H1 (cell line): Measurements from ENCODE around the gene RNF208. TPM values are rescaled to one million over a fixed set of nuclear protein-coding genes. Genes with fewer than 3 reads are reported as not detected.

ENCODE experiments used
- CTCF ChIA-PET: fragments of 300-600 bp; sonication (Branson Sonifier 250); formaldehyde crosslinking; loops from one replicate; lab custom pipeline; 2021; ENCODE audit not compliant: partially characterized antibody; lab: Charles Lee
- POLR2A ChIA-PET: fragments of 300-600 bp; sonication (Branson Sonifier 250); formaldehyde crosslinking; loops from one replicate; lab custom pipeline; 2021; ENCODE audit warnings: inconsistent platforms; ENCODE audit not compliant: partially characterized antibody; lab: Charles Lee
- DNase-seq, 2 experiments: peaks; one replicate each; pipeline versions ENCODE4 v3.0.0 to v3.0.0-alpha.2; 2010 to 2022; ENCODE audit warnings: low spot score in 2 of 2, low read depth in 1 of 2, mixed read lengths in 1 of 2
- FAIRE-seq: peaks from 2 replicates; lab custom pipeline; 2011; peaks lifted over from hg19 to GRCh38; lab: Jason Lieb, UNC
- H2AFZ ChIP-seq: 2 replicates; pipeline ENCODE4 v1.8.1; 2012; ENCODE audit warnings: low read length, inconsistent platforms
- H2AK5ac ChIP-seq: 2 replicates; pipeline ENCODE4 v1.6.1; 2013; ENCODE audit warnings: low read depth, low read length
- H2BK120ac ChIP-seq: replicated peaks from 2 replicates; pipeline ENCODE3; 2013; ENCODE audit warnings: low read depth, low read length, inconsistent platforms
- H2BK12ac ChIP-seq: 2 replicates; pipeline ENCODE4 v1.6.1; 2013; ENCODE audit warnings: low read depth, low read length
- H2BK15ac ChIP-seq: 2 replicates; pipeline ENCODE4 v1.6.1; 2013; ENCODE audit warnings: low read length
- H2BK20ac ChIP-seq: 2 replicates; pipeline ENCODE4 v1.6.1; 2013; ENCODE audit warnings: low read length
- H2BK5ac ChIP-seq: 2 replicates; pipeline ENCODE4 v1.6.1; 2013; ENCODE audit warnings: low read depth, low read length
- H3K14ac ChIP-seq: 2 replicates; pipeline ENCODE4 v1.6.1; 2013; ENCODE audit warnings: inconsistent platforms; ENCODE audit not compliant: insufficient read length
- H3K18ac ChIP-seq: 2 replicates; pipeline ENCODE4 v1.6.1; 2013; ENCODE audit warnings: low read length; ENCODE audit errors: extremely low read depth
- H3K23ac ChIP-seq: 2 replicates; pipeline ENCODE4 v1.6.1; 2013; ENCODE audit warnings: inconsistent platforms; ENCODE audit not compliant: insufficient read length
- H3K23me2 ChIP-seq: 2 replicates; pipeline ENCODE4 v1.6.1; 2013; ENCODE audit warnings: low read depth, low read length
- H3K27ac ChIP-seq: 2 replicates; pipeline ENCODE4 v1.6.1; 2011; ENCODE audit warnings: low read depth, low read length, inconsistent platforms
- H3K27me3 ChIP-seq, 4 experiments: replicated peaks in 1 of 4; 1 replicate in 1 of 4; 2 replicates in 3 of 4; pipeline versions ENCODE4 v1.6.1 to v1.8.1; 2011 to 2013; ENCODE audit warnings: low read length in 3 of 4, mild to moderate bottlenecking in 3 of 4, inconsistent platforms in 2 of 4, mixed read lengths in 2 of 4, moderate library complexity in 1 of 4; ENCODE audit not compliant: control insufficient read depth in 3 of 4, insufficient read depth in 3 of 4; ENCODE audit errors: extremely low read depth in 1 of 4
- H3K36me3 ChIP-seq, 4 experiments: 2 replicates each; pipeline versions ENCODE4 v1.6.1 to v1.8.1; 2011 to 2013; ENCODE audit warnings: mild to moderate bottlenecking in 4 of 4, low read length in 3 of 4, moderate library complexity in 2 of 4, control low read depth in 1 of 4, inconsistent platforms in 1 of 4; ENCODE audit not compliant: insufficient read depth in 4 of 4, control insufficient read depth in 2 of 4
- H3K4ac ChIP-seq: replicated peaks from 2 replicates; pipeline ENCODE3; 2013; ENCODE audit warnings: low read length, low read depth, mixed read lengths, inconsistent platforms; ENCODE audit not compliant: insufficient read length
- H3K4me1 ChIP-seq, 4 experiments: replicated peaks in 1 of 4; 1 replicate in 1 of 4; 2 replicates in 3 of 4; pipeline versions ENCODE4 v1.6.1 to v1.8.1; 2011 to 2013; ENCODE audit warnings: low read length in 3 of 4, inconsistent platforms in 2 of 4, mixed read lengths in 1 of 4; ENCODE audit not compliant: insufficient read depth in 4 of 4, control insufficient read depth in 3 of 4
- H3K4me2 ChIP-seq, 2 experiments: 2 replicates each; pipeline versions ENCODE4 v1.6.1 to v1.8.1; 2011 to 2013; ENCODE audit warnings: low read depth in 2 of 2, low read length in 2 of 2, control low read depth in 1 of 2, inconsistent platforms in 1 of 2, mild to moderate bottlenecking in 1 of 2; ENCODE audit not compliant: insufficient read depth in 1 of 2
- H3K4me3 ChIP-seq, 4 experiments: fragments of 200-600, 300-600 bp in 1 of 4; sonication (generic), shearing (Covaris generic), sonication (Bioruptor Twin) in 1 of 4; 2 replicates each; pipeline versions ENCODE4 v1.5.1 to v1.8.1; 2011 to 2016; ENCODE audit warnings: low read length in 4 of 4, low read depth in 3 of 4, control low read depth in 2 of 4, inconsistent platforms in 2 of 4, mild to moderate bottlenecking in 2 of 4, mixed read lengths in 1 of 4, moderate library complexity in 1 of 4; ENCODE audit not compliant: insufficient read depth in 2 of 4; ENCODE audit errors: extremely low read depth in 1 of 4
- H3K56ac ChIP-seq: replicated peaks from 2 replicates; pipeline ENCODE3; 2013; ENCODE audit warnings: low read depth, mild to moderate bottlenecking, mixed read lengths, low read length, inconsistent platforms; ENCODE audit not compliant: insufficient read length
- H3K79me1 ChIP-seq: 2 replicates; pipeline ENCODE4 v1.6.1; 2013; ENCODE audit warnings: low read depth, low read length, control low read depth
- H3K79me2 ChIP-seq, 2 experiments: 2 replicates each; pipeline versions ENCODE4 v1.6.1 to v1.8.1; 2012 to 2013; ENCODE audit warnings: low read length in 2 of 2, mild to moderate bottlenecking in 2 of 2, inconsistent platforms in 1 of 2; ENCODE audit not compliant: insufficient read depth in 2 of 2, control insufficient read depth in 1 of 2
- H3K9ac ChIP-seq, 4 experiments: replicated peaks in 1 of 4; 1 replicate in 1 of 4; 2 replicates in 3 of 4; pipeline versions ENCODE4 v1.6.1 to v1.8.1; 2011 to 2013; ENCODE audit warnings: low read depth in 3 of 4, low read length in 3 of 4, control low read depth in 2 of 4, mild to moderate bottlenecking in 2 of 4, moderate library complexity in 2 of 4, inconsistent platforms in 1 of 4; ENCODE audit errors: extremely low read depth in 1 of 4
- H3K9me3 ChIP-seq, 2 experiments: 2 replicates each; pipeline versions ENCODE4 v1.6.1 to v1.8.1; 2012 to 2013; ENCODE audit warnings: mild to moderate bottlenecking in 2 of 2, moderate library complexity in 2 of 2, control low read depth in 1 of 2, inconsistent platforms in 1 of 2, low read depth in 1 of 2, low read length in 1 of 2, mixed read lengths in 1 of 2; ENCODE audit not compliant: insufficient read depth in 2 of 2
- H4K20me1 ChIP-seq, 2 experiments: replicated peaks in 1 of 2; 2 replicates each; pipeline versions ENCODE3 to v1.8.1; 2011 to 2013; ENCODE audit warnings: inconsistent platforms in 2 of 2, low read length in 2 of 2, mild to moderate bottlenecking in 1 of 2; ENCODE audit not compliant: insufficient read depth in 2 of 2, control insufficient read depth in 1 of 2
- H4K5ac ChIP-seq: 2 replicates; pipeline ENCODE4 v1.6.1; 2013; ENCODE audit warnings: low read length, low read depth, mixed read lengths, inconsistent platforms; ENCODE audit not compliant: insufficient read length
- H4K8ac ChIP-seq: 2 replicates; pipeline ENCODE4 v1.8.0; 2013; ENCODE audit warnings: mild to moderate bottlenecking, moderate library complexity, low read length, inconsistent platforms; ENCODE audit not compliant: insufficient read depth; ENCODE audit errors: extremely low read depth
- H4K91ac ChIP-seq: replicated peaks from 2 replicates; pipeline ENCODE3; 2013; ENCODE audit warnings: low read length, mixed read lengths, inconsistent platforms; ENCODE audit not compliant: insufficient read length
- ATF2 ChIP-seq: IDR thresholded peaks from 2 replicates; pipeline ENCODE4 v1.6.1; 2012; ENCODE audit warnings: low read length, inconsistent platforms
- BCL11A ChIP-seq, 2 experiments: IDR thresholded peaks; one replicate each; pipeline ENCODE4 v1.6.1; 2011; ENCODE audit warnings: low read depth in 2 of 2, low read length in 2 of 2, mild to moderate bottlenecking in 2 of 2
- CBX8 ChIP-seq: fragments of 300-800, 300-1000 bp; sonication (generic); IDR thresholded peaks from 2 replicates; pipeline ENCODE4 v1.7.1; 2016; ENCODE audit warnings: low read depth, low read length, borderline replicate concordance
- NRF1 ChIP-seq: IDR thresholded peaks from 2 replicates; pipeline ENCODE4 v1.6.1; 2011; ENCODE audit warnings: mild to moderate bottlenecking, low read depth, low read length, improper control_type of control experiment
- RBBP5 ChIP-seq: IDR thresholded peaks from 2 replicates; pipeline ENCODE4 v1.7.1; 2012; ENCODE audit warnings: low read depth, mild to moderate bottlenecking, inconsistent platforms, low read length, moderate library complexity, borderline replicate concordance
- RNF2 ChIP-seq: fragments of 200-900, 300-1000 bp; sonication (generic); IDR thresholded peaks from 2 replicates; pipeline ENCODE4 v1.7.1; 2016; ENCODE audit warnings: borderline replicate concordance, low read depth, mild to moderate bottlenecking, antibody characterized with exemption, low read length; ENCODE audit not compliant: poor library complexity, severe bottlenecking; ENCODE audit errors: missing control alignments
- RXRA ChIP-seq: IDR thresholded peaks from 2 replicates; pipeline ENCODE4 v1.6.1; 2011; ENCODE audit warnings: low read depth, mild to moderate bottlenecking, low read length, moderate library complexity; ENCODE audit not compliant: insufficient read depth
- SIN3A ChIP-seq, 2 experiments: IDR thresholded peaks in 1 of 2; conservative IDR thresholded peaks in 1 of 2; 2 replicates each; pipeline ENCODE4 v1.6.1; 2011 to 2012; ENCODE audit warnings: low read length in 2 of 2, improper control_type of control experiment in 1 of 2, low read depth in 1 of 2, mild to moderate bottlenecking in 1 of 2
- SIX5 ChIP-seq: IDR thresholded peaks from 2 replicates; pipeline ENCODE4 v1.6.1; 2011; ENCODE audit warnings: mild to moderate bottlenecking, low read depth, low read length
- WGBS, 2 experiments: shearing (Covaris generic) in 1 of 2; methylation state at CpG; one replicate each; pipeline versions ENCODE4 v1.1.6 to v1.1.7; 2013 to 2015; ENCODE audit warnings: low lambda C conversion rate in 2 of 2, mixed read lengths in 2 of 2, inconsistent platforms in 1 of 2, low coverage in 1 of 2, missing lambda C conversion rate in 1 of 2; ENCODE audit not compliant: insufficient replicate concordance in 2 of 2, insufficient coverage in 1 of 2, insufficient read length in 1 of 2; ENCODE audit errors: extremely low coverage in 1 of 2, missing lambda C conversion rate in 1 of 2; 5-methylcytosine and 5-hydroxymethylcytosine counted together
- polyA plus RNA-seq, 7 experiments: library from polyadenylated mRNA; depleted of rRNA in 3 of 7; stranded (reverse) in 5 of 7; unstranded in 2 of 7; fragments of >200 nt in 5 of 7; fragments of 200-250 nt in 2 of 7; gene quantifications; 1 replicate in 5 of 7; 2 replicates in 1 of 7; 4 replicates in 1 of 7; pipeline versions ENCODE4 v1.2.1 to v1.2.3, GENCODE V29; 2011 to 2013; ENCODE audit warnings: missing spikeins in 2 of 7, mixed read lengths in 2 of 7
- total RNA-seq: library from RNA; stranded (reverse); fragmentation: NEBNext Ultra II Directional; extraction: Animal tissue kit (Norgen Biotek cat#: 25700); gene quantifications from 2 replicates; pipeline ENCODE4 v1.2.1, GENCODE V29; 2021

Gene RNF208
- total and polyA plus RNA-seq, 2 of the 8 experiments (the other 6 are each of a cell fraction or from before 2014, with no cell fraction given): 2.7 to 7.7 TPM

- Histone ChIP-seq H2BK5ac (no peak overlapping the region), H2BK20ac (no peak overlapping the region), H2BK12ac (no peak overlapping the region), H3K27ac (no peak overlapping the region), H3K56ac (no peak overlapping the region), H2BK120ac (no peak overlapping the region), H2AFZ (no peak overlapping the region), H3K14ac (no peak overlapping the region), H2BK15ac (no peak overlapping the region), H3K4me2 (no peak overlapping the region), H2AK5ac (no peak overlapping the region), H3K23ac (no peak overlapping the region), H3K4me3 (no peak overlapping the region), H3K18ac (no peak overlapping the region), H4K20me1 (peaks cover 15 to 37% of the 10 kb centered on the region in 2 experiments), H3K4ac (no peak overlapping the region), H3K36me3 (peaks cover 0 to 4% (median 1%) of the 10 kb centered on the region in 4 experiments; a peak in 2 of 8 replicates), H3K9me3 (no peaks in the 10 kb centered on the region), H3K79me1 (peaks cover 10% of the 10 kb centered on the region), H3K27me3 (no peaks in the 10 kb centered on the region), H3K23me2 (peaks cover 8% of the 10 kb centered on the region; the same call in 1 of the 2 replicates), H3K4me1 (peaks cover 0 to 34% (median 10%) of the 10 kb centered on the region in 4 experiments; a peak in 6 of 7 replicates), H4K8ac (no peak overlapping the region; the same call in 1 of the 2 replicates), H4K5ac (no peak overlapping the region), H3K9ac (no peak overlapping the region), H4K91ac (no peak overlapping the region), H3K79me2 (peaks cover 0 to 27% of the 10 kb centered on the region in 2 experiments; a peak in 2 of 4 replicates)
- no peak for FAIRE-seq
- ChIA-PET CTCF (interaction anchor here (1.1 to 14.0 kb wide), 7 partner anchors 7 to 61 kb away, joined by 3 to 204 read pairs (median 5); partner anchors contain the start of genes CYSRT1, LRRC26, RNF208 and RNF224), POLR2A (interaction anchor here (0.8 to 11.0 kb wide), 10 partner anchors 10 to 62 kb away, joined by 3 to 107 read pairs (median 4); partner anchors contain the start of genes NDOR1, RNF224, TMEM203 and TPRN)
- DNase-seq: no peak
- WGBS, 2 experiments: 93% methylated on average over 16 of the region's 22 CpGs; no CpG with 5 or more reads in 1 of the 2 experiments
- TF ChIP-seq SIX5 (no peak), BCL11A (IDR thresholded peaks at IDR 0.05; ENCODE audit: low read depth in 2 of 2, low read length in 2 of 2) (no peak), CBX8 (no peak), RXRA (no peak), RNF2 (no peak), ATF2 (no peak), NRF1 (no peak), SIN3A (conservative IDR thresholded peaks at IDR 0.05 in 1 of 2, IDR thresholded peaks at IDR 0.05 in 1 of 2; ENCODE audit: low read depth in 1 of 2, low read length in 2 of 2) (no peak), RBBP5 (no peak)
These were observed 30.2 kb downstream of the RNF208 start for GRCh38 chr9:137191691-137192447.
